GM18868 (cell line): ENCODE measurements around the gene EXOSC10.
"Not testable (repeated sequence)": the region's sequence is repeated elsewhere in the genome, so short reads cannot be mapped to it uniquely, and the experiment has no call there.

Experiments used
- ATAC-seq: cut with Tn5 transposase; IDR thresholded peaks from one replicate; pipeline ENCODE4 v1.9.1; 2021; ENCODE audit warnings: mild to moderate bottlenecking, moderate library complexity; ENCODE audit not compliant: unreplicated experiment

Gene EXOSC10

GRCh38 chr1:11062965-11063401, 36.7 kb downstream of the EXOSC10 start:
- peak; percentile 35 for ATAC-seq

GRCh38 chr1:11061652-11062365, 37.9 kb downstream of the EXOSC10 start:
- ATAC-seq: no peak

- ATAC-seq: peak; percentile 84
Measured at GRCh38 chr1:11059968-11060830, 39.5 kb downstream of the EXOSC10 start, which contains the start of gene SRM. TSS of gene SRM (minus strand) at chr1:11060018. CDS start at chr1:11059943, 75 bp downstream.

- peak; percentile 15 for ATAC-seq
Measured at GRCh38 chr1:11059155-11059967, 40.3 kb downstream of the EXOSC10 start.

- no peak for ATAC-seq
Measured at GRCh38 chr1:11058595-11059154, 41.0 kb downstream of the EXOSC10 start.

GRCh38 chr1:11058026-11058425, 41.6 kb downstream of the EXOSC10 start:
- ATAC-seq: no peak

GRCh38 chr1:11057477-11057876, 42.2 kb downstream of the EXOSC10 start:
- ATAC-seq: no peak

- ATAC-seq: no peak
Measured at GRCh38 chr1:11056504-11056903, 43.2 kb downstream of the EXOSC10 start.

- ATAC-seq: no peak
Measured at GRCh38 chr1:11055676-11056075, 44.0 kb downstream of the EXOSC10 start.

GRCh38 chr1:11054666-11055065, 45.0 kb downstream of the EXOSC10 start:
- ATAC-seq: no peak

GRCh38 chr1:11054181-11054580, 45.5 kb downstream of the EXOSC10 start:
- no peak for ATAC-seq

GRCh38 chr1:11053758-11054137, 45.9 kb downstream of the EXOSC10 start:
- ATAC-seq: no peak

- ATAC-seq: no peak
Measured at GRCh38 chr1:11052839-11053757, 46.6 kb downstream of the EXOSC10 start.

GRCh38 chr1:11051781-11052511, 47.7 kb downstream of the EXOSC10 start:
- ATAC-seq: no peak

GRCh38 chr1:11051121-11051520, 48.5 kb downstream of the EXOSC10 start:
- not testable (repeated sequence) for ATAC-seq

- no peak for ATAC-seq
Measured at GRCh38 chr1:11046625-11047365, 52.9 kb downstream of the EXOSC10 start, which contains the start of gene MASP2. TSS of gene MASP2 (minus strand) at chr1:11047239. CDS start at chr1:11047207, 32 bp downstream.

- ATAC-seq: no peak
Measured at GRCh38 chr1:11046270-11046566, 53.5 kb downstream of the EXOSC10 start.
